ENCODE results near the gene KRT83.

The KRT83 gene

DNA sequence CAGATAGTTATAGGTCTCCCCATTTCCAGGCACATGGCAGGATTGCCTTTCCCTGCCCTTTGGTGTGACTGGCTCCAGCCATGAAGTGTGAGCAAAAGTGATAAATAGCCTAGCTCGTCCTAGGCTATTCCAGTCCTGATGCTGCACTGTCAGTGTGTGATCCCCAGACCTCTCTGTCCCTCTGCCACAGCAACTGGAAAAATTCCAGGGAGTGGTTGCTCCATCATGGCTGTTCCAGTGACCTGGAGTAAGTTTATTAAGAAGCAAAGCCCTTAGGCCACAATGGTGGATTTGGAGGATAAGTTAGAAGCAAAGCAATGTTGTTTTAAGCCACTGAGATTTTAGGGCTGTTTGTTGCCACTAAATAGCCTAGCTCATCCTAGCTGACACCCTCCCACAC is 9.8 kb upstream of the KRT83 start:
- DNase-seq, result no peak

DNA sequence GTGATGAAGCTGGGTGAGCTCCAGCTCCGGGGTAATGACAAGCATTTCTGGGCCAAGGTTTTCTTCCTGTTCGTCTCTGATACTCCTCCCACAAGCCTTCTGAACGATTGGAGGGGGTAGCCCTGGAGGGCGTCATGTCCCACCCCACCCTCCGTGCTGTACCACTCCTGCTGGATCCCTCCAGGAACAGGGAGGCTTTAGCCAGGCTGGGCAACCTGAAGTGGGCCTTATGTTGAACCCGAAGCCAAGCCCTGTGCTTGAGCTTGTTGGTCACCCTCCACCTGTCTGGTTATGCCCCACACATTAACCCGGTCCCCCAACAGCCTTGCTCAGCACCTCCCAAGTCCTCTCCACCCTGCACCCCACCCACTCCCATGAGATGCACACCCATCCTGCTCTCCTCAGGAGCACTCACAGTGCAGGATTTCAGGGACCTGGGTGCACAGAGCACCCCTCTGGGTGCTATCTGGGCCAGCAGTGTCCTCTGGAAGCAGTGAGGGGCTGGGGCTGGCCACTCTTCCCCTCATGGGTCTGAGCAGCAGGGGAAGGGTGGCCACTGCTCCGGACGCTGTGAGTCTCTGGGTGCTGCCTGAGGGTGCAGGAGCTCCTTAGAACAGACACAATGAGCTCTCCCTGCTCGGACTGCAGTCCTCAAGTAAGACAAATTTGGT is 6.8 kb upstream of the KRT83 start:
- no peak for DNase-seq

DNA sequence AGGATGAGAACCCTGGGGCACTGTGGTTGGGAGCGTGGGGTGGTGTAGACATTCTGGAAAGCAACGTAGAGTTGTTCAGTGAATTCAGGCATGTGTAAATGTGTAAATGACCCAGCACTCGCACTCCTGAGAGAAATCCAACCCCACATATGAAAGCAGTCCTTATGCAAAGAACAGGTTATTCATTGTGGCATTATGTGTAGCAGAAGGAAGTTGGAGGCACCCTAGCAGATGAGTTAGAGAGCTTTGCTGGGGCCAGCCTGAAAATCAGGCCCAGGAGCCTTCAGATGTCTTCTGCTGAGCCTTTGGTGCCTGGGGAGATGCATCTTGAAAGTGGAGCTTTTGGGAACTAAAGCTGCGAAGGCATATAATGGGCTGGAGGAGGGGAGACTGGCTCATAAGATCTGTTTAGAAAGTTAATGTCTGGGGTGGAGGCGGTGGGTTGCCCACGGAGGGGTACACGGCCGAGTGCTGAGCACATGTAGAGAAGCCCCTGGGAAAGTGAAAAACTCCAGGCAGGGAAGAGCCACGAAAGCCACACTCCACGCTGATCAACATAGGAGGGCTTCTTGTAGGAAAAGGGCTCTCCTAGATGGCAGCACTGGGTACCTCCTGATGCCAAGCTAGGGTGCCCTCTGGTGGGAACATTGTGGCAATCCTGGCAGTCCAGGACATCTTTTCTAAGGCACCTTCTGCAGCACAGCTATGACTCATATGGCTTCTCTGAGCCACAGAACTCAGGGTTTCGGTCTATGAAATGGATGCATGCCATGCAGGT is 6.0 kb upstream of the KRT83 start:
- DNase-seq, result peak; percentile 63

DNA sequence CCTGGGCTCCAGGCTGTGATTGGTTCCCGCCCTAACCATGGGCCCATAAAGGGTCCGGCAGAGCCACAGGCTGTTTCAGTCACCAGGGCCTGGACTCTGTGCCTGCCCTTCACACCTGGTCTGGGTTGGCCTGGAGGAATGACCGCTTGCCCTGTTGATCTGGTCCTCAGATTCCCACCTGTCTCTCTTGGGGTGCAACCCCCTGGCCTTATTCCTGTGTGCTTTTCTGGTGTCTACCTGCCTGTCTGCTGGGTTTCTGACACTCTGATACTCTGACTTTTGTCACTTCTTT is 2.9 kb upstream of the KRT83 start:
- DNase-seq, result no peak

DNA sequence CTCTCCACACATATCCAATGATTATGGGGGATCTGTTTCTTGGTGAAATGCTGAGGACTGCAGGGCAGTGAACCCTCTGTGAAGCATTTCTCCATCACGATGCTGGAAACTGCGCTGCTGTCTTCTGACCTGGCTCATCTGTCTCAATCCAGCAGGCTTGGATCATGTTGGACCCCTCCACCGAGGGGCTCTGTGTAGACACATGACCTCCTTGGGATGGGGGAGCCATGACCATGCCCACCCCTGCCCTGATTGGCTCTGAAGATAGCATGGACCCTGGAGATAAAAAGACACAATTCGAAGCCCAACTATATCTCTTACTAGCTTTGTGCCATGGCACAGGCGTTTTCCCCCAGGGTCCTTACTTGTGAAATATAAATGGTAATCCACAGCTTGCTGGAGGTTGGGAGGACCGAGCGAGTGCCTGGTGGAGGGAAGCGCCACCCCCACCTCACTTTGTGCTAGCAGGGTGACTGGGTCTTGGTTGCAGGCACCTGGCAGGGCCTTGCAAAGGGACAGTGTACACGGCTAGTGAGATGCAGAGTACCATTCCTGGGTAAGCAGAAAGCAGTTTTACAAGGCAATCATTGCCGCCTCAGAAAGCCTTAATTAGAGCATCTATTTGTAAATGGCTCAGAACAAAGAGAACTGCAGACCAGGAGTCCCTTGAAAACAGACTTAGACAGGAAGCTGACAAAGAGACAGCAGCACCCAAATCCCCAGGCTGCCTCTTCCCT is 2.4 kb upstream of the KRT83 start:
- no peak for DNase-seq

DNA sequence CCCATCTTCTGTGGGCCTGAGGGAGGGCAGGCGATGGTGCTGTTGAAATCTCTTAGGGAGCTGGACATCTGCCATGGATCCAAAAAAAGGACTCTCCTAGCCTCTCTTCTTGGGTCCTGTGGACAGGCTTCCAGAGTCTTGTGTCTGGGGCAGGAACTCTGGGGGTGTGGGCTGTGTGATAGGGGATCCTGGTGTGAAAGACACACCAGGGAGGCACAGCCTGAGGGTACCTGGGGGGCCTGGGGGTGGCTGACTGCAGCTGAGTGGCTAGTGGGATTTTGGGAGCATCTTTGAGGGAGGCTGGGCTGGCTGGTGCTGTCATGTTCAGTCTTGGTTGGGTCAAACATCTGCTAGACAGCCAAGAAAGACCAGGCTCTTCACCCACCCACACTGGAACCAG is 1.8 kb upstream of the KRT83 start:
- no peak for DNase-seq

DNA sequence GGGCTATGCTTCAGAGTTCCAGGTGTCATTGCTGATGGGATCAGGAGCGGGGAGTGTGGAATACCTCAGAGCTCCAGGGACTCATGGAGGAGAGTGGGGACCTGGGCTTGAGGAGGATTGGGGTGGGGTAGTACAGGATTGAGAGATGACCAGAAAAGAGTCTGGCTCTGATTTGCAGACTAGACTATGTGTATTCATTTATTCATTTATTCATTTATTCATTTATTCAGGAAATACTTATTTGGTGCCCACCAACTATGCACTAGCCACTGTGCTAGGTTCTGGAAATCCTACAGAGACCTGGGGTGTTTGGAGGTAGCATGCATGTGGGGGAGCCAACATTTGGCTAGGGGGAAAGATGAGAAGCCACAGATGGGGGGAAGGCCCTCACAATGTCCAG is 871 bp upstream of the KRT83 start:
- no peak for DNase-seq

DNA sequence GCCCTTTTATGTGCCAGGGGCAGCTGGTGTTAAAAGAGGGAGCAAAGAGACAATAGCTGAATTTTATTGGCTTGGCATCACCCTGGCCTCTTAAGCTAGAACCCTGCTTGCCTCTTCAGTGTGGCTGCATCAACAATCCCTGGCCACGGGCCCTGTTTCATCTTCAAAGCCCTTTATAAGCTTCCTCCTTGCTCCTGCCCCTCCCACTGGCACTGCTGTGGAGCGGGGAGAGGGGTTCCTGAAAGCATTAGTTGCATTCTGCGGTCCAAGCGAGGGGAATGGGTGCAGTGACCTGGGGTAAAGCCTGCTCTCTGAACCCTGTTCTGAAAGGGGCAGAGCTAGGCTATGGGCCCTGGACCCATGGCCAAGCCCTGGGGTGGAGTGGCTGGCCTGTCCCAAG is 220 bp upstream of the KRT83 start:
- DNase-seq, result no peak

DNA sequence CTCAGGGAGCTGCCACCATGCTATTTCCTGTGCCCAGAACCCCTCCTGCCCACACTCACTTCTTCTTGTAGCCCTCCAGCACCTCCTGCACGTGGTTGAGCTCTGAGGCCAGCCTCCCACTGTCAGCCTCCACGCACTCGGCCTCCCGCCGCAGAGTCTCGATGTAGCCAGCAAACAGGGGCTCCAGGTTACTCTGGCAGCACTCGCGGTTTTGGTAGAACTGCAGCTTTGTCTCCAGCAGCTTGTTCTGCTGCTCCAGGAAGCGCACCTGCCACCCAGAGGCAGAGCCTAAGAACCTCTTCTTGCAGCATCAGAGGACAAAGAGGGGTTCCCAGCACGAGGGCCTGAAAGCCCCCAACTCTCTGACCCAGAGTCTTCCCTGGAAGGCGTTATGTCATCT is 2.1 kb downstream of the KRT83 start:
- no peak for DNase-seq

DNA sequence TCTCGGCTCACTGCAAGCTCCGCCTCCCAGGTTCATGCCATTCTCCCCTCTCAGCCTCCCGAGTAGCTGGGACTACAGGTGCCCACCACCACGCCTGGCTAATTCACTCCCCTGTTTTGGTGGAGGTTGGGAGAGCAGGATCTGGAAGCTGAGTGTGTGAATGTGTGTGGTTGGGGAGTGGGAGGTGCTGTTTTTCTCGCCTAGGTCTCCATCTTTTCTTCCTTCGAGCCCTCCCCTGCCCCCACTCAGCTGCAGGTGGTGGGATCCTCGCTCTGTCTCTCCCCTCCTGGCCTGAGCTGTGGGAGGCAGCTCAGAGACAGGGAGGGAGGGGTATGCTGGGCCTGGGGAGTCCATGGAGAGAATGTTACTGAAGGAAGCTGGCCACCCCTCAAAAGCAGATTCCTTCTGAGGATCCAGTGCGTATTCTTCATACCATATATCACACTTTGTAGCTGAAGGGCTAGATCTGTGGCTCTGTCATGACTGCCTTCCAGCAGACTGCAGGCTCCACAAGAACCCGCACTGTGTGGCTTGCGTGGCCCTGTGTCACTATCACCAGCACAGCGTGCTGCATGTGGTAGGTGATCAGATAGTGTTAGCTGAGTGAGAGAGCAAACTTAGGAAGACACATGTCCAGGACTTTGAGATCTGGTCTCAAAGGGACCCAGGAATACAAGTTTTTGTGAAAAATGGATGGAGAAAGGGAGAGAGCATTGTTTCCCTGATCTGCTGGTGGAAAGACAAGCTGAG is 2.8 kb downstream of the KRT83 start:
- DNase-seq, result no peak

DNA sequence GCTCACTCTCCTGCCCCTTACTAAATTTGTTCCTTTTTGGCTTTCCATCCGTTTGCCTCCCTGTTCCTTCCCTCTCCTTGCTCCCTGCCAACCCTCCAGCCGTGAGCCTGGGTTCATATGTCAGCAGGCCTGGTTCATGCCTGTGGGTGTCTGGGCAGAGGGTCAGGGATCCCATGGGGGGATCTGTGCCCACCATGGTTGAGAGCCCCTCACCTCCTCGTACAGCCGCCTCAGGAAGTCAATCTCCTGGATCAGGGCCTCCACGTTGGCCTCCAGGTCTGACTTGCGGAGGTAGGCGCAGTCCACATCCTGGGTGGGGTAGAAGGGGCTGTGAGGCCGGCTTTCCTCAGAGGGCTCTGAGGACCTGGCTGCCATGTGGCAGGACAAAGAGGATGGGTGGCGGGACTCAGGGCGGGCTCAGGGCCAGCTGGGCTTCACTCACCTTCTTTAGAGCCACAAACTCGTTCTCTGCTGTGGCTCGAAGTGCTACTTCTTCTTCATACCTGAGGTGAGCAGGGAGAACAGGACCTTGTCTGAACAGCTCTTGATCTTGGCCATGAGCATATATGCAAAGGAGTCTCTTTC is 3.6 kb downstream of the KRT83 start:
- DNase-seq, result no peak

DNA sequence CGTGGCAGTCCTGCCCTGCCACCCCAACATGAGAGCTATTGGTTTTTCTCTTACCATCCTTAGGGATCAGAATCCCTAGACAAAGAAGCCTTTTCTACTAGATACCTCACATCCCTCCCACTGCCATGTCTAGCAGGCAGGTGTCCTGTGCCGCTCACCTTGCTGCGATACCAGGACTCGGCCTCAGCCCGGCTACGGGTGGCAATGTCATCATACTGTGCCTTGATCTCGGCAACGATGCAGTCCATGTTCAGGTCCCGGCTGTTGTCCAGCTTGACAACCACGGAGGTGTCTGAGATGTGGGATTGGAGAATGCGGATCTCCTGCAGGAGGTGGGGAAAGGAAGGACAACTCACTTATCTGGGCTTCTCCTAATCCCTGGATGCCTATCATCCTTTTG is 4.5 kb downstream of the KRT83 start:
- no peak for DNase-seq

DNA sequence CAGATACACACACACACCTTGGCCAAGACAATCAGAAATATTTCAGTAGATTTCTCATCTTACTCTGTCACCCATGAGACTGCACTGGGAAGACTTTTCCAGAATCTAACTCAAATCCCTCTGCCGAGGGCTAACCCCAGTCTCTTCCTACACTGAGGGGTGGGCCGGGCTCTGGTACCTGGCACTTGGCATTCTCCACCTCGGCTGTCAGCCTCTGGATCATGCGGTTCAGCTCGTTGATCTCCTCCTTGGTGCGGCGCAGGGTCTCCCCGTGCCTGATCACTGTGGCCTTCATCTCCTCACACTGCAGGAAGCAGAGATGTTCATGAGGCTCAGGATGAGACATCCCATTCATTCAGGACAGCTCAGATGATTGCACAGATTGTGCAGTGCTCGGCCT is 4.9 kb downstream of the KRT83 start:
- no peak for DNase-seq

DNA sequence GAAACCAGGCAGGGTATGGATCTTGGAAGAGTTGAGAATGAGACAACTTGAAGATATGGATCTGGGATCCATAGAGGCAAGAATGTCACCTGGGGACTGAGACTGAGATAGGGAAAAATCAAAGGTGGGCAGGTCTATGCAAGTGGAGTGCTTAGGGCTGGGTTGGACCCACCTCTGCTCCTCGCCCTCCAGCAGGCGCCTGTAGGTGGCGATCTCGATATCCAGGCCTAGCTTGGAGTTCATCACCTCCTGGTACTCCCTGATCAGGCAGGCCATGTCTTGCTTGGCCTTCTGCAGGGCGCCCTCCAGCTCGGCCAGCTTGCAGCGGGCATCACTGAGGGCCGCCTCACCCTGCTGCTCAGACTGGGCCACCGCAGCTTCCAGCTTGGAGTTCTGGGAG is 5.5 kb downstream of the KRT83 start:
- DNase-seq, result peak; percentile 24

DNA sequence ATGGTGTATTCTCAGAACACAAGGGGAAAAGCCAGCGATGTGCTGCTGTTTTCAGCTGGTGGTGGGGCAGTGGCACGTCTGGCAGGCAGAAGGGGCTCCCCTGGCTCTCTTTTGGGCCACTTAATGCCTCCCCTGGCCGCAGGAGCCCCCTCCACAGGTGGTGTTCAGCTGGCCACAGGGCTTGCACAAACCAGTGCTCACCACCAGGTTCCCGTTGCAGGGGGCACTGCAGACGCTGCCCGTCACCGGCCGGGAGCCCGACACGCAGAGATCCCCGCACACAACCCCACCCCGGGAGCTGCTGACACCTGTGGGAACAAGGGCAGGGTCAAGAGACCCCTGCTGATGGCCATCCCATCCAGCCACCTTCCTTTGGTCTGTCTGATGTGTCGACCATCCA is 6.7 kb downstream of the KRT83 start:
- DNase-seq, result no peak

DNA sequence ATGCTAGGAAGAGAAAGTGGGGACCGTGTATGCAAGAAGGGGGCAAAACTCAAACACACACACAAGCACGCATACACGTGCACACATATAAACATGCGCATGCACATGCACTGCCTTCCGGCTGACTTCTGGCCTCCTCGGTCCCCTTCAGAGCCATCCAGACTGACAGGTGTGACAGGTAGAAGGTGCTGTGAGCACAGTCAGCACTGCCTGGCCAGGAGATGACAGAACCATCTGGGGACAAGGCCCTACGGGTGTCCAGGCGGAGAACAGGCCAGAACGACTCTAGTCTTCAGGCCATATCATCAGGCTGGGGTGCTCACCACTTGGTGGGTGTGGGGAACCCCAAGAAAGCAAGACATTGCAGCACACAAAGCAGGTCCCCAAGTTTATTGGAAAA is 7.3 kb downstream of the KRT83 start:
- DNase-seq, result no peak

DNA sequence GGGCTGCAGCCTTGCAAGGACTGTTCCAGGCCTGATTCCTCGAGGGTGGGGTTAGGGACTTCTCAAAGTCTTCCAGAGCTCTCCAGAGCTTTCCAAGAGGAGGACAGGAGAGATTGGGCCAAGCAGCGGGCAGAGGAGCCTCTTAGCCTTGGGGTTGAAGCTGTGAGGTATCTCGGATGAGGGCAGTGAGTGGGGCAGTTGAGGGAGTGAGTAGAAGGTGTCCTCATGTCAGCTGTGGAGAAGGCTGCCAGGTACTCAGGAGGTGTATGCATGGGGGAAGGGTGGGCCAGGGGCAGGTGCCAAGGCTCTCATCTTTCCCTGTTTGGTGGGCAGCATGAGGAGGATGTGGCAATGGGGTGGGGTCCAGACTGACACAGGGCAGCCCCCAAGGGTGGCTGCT is 7.7 kb downstream of the KRT83 start:
- no peak for DNase-seq

DNA sequence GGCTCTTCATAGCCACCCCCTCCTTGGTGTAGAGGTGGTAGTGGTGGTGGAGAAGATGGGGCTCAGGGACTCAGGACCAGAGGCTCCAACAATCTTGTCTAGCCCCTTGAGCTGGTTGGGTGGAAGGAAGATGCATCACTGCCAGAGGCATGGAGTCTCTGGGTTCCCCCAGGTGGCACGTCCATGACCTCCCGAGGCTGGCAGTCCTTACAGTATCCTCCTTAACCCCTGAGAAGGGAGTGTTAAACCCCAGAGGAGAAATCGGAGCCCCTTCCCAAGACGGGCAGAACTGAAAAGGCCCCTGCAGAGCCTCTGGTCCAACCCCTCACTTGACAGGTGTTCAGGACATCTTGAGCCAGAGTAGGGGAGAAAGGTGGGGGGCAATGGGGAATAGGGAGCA is 9.1 kb downstream of the KRT83 start:
- no peak for DNase-seq

DNA sequence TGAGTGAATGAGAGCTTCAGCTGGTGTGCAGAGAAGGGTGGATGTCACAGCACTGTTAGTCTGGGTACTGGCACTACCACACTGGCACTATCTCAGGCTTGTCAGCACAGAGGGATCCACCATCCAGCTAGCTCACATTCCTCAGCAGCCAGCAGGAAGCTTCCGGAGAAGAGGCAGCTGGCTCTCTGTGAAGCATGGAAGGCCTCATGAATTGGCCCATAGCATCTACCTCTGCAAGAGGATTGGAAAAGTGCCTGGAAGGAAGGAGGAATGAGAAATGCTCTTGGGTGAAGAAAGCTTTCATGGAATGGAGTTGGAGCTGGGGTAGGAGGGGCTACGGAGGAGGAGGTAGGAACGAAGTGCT is 9.9 kb downstream of the KRT83 start:
- no peak for DNase-seq

DNA sequence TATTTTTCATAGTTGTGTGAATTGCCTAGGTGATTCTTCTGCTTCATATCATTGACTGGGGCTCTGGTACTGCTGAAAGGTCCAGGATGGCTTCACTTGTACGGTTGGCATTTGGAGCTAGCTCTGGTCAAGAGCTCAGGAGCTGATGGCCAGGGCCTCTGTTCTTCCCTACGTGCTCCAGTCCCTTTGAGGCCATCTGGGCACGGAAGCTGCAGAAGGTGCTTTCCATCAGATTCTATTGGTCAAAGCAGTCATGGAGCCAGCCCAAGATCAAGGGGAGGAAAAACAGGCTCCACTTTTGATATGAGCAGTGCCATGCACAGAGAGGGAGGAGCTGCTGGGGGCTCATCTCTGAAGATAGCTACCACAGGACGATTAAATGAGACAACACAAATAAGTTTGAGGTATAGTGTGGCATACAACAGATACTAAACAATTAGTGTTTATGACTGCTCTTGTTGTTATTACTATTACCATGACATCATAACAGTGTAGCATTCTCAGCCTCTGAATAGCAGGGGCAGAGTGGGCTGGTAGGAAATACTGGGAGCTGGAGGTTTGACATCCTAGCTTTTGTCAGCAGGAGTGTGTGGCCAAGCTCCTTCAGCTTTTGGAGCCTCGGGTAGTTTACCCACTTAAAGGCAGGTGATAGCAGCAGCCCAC is 10.4 kb downstream of the KRT83 start:
- DNase-seq, result no peak

DNA sequence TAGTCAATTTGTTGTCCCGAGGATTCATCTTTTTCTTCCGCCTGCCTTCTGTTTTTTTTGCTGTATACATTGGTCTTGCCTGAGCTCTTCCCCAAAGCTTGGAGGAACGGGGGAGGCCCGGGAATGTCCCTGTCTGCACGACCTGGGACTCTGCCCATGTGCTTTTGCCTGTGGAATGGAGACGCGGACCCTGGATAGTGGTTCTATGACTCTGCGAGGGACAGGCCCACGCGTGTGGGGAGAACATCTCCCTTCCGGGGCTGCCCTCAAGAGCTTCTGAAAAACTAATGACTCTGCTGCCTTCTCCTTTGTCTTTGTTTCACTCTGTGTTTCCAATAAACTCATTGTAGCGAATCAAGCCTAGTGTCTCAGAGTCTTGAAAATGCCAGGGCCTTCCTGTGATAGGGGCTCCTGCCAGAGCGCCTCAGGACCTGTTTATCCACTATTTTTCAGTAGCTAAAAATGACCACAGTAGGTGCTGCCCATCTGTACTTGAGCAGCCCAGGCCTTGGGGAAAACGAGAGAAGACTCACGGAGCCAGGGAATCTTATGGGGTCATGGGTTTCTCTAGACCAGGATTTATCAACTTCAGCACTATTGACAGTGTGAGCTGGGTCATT is 12.3 kb downstream of the KRT83 start:
- no peak for DNase-seq
